IPS-NIHi7 (cell line): ENCODE data around the gene BSDC1.
"Not testable (repeated sequence)": the region's sequence is repeated elsewhere in the genome, so short reads cannot be mapped to it uniquely, and the experiment has no call there.

ENCODE experiments used
- DNase-seq: peaks from one replicate; pipeline ENCODE4 v3.0.0; 2012; ENCODE audit warnings: mixed read lengths; ENCODE audit errors: extremely low spot score

Gene BSDC1, protein sequence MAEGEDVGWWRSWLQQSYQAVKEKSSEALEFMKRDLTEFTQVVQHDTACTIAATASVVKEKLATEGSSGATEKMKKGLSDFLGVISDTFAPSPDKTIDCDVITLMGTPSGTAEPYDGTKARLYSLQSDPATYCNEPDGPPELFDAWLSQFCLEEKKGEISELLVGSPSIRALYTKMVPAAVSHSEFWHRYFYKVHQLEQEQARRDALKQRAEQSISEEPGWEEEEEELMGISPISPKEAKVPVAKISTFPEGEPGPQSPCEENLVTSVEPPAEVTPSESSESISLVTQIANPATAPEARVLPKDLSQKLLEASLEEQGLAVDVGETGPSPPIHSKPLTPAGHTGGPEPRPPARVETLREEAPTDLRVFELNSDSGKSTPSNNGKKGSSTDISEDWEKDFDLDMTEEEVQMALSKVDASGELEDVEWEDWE

DNA sequence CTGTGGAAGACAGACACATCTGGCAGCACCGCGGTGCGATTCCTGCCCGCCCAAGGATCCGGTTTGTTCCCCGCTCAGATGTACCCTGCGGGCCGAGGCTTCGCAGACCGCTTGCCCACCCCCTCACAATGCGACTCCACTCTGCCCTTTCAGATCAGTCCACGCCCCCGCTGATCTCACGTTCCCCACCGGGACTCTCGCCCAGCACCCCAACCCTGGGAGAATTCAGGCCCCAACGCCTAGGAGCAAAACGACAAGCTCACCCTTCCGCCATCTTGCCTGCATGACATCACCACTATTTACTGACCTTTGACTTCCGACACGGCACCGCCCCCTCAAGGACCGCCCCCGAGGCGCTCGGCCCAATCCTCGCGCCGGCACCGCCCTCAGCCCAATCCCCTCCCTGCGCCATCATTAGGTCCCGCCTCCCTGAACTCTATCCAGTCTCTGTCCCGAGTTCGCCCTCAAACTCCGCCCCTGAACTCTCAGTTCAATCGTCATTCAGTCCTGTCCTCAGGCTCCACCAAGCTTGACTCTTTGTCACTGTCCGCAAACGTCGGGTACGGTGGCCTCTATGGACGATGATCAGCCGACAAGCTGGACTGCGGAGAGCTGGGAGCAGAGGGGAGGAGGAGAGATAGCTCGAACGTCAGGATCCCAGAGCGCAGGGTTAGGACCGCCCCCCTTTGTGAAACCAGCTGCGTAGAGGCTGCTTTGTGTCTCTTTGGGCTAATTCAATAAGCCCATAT, at the start of gene BSDC1:
Gene BSDC1, minus strand, starts transcription at position 301 of the 749 bp plus-strand sequence. Its CDS starts 27 bp downstream, at position 274.
- peak; percentile 99 for DNase-seq

DNA sequence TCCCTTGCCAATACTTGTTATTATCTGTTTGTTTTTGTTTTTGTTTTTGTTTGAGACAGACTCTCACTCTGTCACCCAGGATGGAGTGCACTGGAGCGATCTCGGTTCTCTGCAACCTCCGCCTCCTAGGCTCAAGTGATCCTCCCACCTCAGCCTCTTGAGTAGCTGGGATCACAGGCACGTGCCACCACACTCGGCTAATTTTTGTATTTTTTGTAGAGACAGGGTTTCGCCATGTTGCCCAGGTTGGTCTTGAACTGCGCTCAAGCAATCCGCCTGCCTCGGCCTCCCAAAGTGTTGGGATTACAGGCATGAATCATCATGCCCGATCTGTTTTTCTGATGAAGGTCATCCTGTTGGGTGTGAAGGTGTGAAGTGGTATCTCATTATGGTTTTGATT, 47.2 kb upstream of the BSDC1 start:
- DNase-seq = not testable (repeated sequence)

DNA sequence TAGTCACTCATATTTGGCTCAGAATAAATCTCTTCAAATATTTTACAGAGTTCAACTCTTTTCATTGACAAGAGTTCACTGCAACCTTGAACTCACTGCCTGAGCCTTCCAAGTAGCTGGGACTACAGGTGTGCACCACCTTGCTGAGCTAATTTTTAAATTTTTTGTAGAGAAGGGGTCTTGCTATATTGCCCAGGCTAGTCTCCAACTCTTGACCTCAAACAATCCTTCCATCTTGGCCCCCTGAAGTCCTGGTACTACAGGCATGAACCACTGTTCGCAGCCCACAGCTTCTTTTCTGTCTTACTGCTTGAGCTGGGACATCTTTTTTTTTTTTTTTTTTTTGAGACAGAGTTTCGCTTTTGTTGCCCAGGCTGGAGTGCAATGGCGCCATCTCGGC, 44.5 kb upstream of the BSDC1 start:
- not testable (repeated sequence) for DNase-seq

DNA sequence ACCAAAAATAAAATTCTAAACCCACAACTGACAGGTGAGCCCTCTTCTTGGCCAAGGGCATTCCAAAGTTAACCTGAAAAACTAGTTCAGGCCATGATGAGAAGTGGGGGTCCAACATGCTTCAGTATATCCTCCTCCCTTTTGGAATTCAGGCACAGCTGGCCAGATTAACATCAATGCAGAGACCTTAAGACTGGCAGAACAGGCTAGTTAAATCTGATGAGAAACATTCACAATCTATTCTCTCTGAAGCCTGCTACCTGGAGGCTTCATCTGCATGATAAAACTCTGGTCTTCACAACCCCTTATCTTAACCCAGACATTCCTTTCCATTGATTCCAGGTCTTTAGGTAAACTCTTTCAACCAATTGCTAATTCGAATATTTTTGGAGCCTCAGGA, 43.9 kb upstream of the BSDC1 start:
- no peak for DNase-seq

DNA sequence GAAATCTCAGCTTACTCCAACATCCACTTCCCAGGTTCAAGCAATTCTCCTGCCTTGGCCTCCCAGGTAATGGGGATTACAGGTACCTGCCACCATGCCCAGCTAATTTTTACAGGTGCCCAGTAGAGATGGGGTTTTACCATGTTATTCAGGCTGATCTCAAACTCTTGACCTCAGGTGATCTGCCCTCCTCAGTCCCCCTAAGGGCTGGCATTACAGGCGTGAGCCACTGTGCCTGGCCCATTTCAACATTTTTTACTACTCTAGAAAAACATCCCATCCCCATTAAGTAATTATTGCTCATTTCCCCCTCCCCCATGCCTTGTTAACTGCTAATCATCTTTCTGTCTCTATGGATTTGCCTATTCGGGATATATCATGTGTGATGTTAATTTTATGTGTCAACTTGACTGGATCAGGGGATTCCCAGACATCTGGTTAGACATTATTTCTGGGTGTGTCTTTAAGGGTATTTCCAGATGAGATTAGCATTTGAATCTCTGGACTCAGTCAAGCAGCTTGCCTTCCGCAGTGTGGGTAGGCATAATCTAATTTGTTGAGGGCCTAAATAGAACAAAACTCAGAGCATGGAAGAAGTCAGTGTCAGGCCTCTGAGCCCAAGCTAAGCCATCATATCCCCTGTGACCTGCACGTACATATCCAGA, 37.6 kb upstream of the BSDC1 start:
- no peak for DNase-seq

DNA sequence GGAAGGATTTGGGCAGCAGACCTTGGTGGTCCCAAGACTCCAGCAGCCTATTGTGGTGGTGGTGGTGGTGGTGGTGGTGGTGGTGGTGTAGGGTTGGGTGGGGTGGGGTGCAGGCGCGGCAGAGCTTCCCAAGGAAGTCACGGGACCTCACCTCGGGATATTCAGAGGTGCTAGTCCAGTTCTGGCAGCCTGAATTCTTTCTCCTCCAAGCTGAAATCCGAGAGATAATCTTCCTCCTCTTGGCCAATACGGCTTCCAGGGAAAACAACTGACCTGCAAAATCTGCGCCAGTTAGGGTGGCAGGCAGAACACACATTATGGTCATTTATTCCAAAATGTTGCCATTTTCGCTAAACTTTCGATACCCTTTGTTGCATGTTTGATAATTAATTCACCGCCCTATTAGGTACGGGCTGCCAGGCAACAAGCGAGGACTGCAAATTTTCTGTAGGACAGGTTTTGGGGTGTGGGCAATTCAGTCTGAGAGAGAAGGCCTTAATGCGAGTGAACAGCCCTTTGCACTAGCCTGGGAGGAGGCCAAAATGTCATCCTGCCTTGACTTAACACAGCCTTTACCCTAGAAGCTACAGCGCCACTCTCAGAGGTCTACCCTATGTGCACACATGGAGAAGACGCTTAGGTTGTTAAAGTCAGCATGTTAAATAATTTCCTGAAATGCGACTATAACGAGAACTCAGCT, 33.2 kb upstream of the BSDC1 start:
- DNase-seq = no peak

DNA sequence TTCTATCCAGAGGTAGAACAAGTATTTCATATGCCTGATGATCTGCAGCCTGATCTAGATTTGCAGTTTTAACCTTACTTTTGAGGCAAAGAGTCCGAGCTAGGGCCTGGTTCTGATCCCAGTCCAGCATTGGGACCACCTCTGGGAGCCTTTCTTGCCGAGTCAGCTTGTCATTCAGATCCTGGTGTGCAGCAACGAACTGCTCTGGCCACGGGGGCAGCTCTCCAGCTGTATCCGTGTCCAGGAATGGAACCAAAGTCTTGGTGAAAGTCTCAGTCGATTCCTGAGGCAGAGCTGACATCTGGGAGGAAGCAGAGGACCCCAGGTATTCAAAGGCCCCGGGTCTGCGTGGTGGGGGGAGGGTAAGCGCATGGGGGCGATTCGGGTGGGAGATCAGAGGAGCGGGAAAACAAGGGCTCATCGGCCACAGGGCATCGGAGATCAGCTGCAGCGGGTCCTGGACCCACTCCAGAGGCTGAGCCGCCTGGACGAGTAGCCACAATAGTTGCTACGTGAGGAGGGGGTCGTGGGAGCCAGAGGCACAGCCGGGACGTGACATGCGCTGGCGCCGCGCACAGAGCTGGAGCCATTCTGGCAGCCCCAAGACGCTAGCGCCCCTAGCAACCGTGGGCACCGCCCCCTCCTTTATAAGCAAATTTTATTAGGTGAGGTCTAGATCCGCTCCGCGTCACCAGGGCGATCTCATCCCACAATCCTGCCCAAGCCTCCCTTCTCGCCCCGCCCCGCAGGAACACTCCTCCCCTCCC, 32.4 kb upstream of the BSDC1 start:
- no peak for DNase-seq

DNA sequence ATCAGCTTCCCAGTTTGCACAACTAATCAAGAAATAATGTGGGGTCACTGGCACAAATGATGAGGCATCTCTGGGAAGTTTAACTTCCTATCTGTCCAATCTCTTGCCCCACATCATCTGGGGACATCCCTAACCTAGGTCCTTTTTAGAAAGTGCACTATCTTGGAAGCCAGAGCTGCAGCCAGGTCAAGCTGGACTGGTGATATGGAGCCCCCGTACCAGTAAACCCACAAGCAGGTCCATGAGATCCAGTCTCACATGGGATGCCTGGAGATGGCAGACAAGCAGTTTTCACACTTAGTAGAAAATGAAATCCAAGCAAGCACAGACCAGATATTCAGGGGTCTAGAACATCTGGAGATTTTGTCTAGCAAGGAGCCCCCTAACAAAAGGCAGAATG, 27.5 kb upstream of the BSDC1 start:
- no peak for DNase-seq

DNA sequence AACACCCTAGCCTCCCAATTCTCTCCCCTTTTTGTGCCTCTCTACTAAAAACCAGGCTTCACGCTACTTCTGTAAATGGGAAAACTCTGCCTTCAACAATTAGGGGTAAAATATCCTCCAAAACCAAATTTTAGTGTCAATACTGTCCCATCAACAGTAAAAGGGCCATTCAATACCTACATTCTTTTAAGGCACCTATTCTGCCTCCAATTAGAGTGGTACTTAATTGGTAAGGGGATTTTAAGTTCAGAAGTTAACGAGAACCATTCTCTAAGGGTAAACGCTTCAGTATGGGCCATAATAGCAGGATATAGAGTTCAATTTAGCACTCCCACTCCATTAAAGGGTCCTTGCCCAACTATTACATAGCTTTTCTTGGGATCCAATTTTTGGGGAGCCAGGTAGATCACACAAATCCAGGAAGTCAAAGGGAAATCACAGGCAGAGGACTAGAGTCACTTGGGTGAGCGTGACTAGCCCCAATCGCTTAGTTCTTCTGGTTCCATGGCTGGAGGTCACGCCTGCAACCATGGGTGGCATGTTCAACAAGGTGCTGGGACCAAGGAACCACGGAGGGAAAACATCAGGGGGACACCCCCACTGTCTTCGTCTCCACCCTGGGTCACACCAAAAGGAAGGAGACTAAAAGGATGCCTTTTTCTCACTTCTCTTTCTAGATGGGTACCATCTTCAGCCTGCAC, 20.1 kb upstream of the BSDC1 start:
- DNase-seq = no peak

DNA sequence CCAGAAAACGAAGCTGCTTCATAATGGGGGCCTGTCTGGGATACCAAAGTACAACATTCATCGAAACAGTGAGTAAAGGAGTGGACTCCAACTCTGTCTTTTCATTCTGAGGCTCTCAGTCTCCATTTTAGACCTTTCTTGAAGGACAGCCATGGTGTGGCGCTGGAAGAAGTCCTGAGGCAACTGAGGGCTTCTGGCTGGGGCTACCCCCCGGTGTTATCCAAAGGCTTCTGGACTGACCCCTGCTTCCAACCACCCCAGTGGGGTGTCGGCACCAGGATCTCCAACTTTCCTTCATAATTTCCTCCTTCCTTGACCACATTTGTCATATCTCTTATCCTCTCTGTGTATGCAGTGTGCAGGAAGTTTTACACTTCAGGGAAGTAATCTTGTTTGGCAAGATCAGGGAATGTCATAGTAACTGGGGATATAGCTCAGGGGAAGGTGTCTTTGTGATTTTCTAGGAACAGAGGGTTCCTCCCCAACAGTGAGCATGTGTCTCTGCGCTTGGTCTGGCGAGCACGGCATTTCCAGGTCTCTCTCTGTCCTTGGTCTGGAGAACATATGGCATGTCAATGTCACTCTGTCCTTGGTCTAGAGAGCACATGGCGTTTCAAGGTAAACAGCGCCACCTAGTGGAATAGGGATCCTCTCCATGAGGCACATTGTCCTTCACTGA, 19.4 kb upstream of the BSDC1 start:
- peak; percentile 60 for DNase-seq

DNA sequence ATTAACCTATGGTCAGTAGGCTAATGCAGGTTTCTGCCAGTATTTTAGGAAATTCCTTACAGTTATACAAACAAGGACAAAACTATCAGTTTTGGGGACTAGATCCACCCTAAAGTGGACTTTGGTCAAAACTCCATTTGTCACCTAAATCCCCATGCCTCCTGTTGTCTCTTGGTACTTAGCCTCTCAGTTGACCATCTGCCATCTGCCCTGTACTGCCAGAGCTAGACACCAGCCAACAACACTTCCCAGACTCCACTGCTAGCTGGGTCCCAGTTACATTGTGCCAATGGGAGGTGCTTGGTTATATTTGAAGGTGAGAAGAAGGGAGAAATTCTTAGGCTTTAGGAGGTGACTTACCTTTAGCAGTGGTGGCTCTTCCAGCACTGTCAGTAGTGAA, 17.0 kb upstream of the BSDC1 start:
- DNase-seq = no peak

DNA sequence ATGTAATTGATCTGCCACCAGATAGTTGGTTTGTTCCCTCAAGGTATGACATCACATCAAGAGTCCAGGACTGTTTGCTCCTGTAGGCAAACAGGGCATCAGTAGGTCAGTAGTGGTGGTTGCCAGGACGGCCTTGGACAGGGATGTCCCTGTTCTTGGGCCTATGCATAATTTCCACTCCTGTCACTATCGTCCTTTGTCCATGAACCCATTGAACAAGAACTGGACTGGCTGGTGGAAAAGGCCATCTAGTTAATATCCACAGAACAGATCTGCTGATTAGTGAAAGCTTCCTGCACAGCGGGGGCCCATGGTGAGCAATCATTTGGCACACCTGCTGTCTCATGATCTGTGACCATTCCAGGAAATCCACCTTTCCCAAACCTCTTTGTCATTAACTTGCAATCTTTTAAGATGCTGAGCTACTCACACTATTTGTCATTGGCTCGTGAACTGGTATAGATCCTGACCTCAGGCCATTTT, 12.4 kb upstream of the BSDC1 start:
- no peak for DNase-seq

DNA sequence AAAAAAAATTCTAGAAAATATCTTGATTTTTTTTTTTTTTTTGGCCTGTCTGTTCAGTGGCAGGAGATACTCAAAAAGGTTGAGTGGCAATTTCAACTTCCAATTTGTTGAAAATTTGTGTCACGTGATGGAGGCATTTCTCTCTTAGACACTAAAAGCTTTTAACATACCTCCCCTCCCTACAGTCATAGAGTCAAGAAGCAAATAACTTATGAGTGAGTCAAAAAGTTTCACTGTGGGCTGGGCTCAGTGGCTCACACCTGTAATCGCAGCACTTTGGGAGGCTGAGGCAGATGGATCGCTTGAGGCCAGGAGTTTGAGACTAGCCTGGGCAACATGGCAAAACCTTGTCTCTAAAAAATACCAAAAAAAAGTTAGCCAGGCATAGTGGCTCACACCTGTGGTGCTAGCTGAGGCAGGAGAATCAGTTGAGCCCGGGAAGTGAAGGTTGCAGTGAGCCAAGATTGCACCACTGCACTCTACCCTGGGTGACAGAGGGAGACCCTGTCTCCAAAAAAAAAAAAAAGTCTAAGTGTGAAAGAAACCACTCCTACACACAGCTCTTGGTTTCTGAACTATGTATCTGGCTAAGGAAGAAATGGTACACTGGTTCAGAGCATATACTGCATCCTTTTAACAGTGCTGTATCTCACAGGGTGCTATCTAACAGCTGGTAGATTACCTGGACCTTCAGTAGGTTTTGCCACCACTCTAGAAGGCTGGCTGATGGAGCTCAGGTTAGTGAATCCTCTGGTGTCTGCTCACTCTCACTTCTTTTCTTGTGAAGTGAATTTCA, 11.6 kb upstream of the BSDC1 start:
- no peak for DNase-seq

DNA sequence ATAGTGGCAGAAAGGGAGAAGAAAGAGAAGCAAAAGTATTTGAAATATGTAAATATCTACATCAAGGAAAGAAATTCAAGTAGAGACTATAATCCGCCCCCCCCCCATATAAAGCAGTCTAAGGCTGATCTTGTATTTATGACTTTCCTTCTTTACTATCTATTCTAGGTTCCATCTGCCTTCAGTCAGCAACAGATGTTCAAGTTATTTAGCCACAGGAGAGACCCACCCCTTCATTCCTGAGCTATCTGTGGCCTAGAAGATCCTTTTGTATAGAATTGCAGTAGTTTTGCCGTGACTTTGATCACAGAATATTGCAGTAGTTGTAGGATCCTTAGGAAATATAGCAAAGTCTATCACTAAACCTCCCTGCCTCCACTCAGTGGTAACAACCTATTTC, 10.7 kb upstream of the BSDC1 start:
- no peak for DNase-seq

DNA sequence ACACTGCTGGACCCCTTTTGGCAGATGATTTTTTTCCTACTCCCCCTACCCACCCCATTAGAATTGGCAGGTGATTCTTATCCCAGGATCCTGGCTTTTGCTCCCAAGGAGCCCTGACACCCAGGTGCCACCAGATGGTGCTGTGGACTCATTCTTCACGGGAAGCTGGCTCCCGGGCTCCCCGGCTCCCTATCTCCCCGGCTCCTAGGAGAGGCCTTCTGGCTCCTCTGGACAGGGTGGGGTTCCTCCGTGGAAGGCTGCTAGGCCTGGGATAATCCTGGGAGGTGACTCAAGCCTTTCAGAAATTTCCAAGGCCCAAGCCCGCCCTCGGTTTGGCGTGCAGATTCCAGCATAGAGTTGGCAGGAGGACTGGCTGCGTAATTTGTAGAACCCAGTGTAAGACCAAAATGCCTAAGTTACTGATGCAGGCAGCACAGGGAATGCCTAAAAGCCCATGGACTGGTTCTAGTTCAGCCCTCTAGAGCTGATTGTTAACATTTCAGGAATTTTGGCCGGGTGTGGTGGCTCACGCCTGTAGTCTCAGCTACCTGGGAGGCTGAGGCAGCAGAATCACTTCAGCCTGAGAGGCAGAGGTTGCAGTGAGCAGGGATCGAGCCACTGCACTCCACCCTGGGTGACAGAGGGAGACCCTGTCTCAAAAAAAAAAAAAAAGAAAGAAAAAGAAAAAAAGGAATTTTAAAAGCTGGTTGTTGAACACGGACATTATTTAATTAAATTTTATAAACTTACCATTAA, 6.8 kb upstream of the BSDC1 start:
- DNase-seq = peak; percentile 94

DNA sequence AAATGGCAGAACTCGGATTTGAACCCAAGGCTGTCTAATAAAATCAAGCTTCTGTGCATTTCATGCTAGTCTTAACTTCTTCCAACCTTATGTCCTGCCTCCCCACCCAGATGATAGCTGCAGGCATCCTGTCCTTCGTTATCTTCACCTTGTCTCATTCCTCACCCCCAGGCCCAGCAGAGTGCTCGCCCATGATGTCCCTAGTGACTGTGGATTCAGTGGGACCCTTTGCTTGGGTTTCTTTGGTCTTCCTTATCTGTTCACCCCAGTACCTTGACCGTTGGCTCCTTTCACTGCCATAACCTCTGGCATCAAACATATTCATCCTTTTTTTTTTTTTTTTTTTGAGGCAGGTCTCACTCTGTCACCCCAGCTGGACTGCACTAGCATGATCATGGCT, 5.6 kb upstream of the BSDC1 start:
- DNase-seq = no peak

DNA sequence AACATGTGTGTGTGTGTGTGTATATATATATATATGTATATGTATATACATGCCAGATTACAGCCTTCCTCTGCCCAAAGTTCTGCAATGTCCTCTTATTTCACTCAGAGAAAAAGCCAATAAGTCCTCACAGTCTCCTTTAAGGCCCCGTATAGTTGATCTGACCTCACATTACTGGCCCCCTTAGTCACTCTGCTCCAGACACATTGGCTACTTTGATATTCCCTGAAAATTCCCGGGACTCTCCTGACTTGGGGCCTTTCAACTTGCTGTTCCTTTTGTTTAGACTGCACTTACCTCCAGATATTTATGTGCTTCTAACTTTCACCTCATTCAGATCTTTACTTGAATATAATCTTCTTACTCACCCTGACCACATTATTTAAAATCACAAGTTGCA, 4.2 kb upstream of the BSDC1 start:
- no peak for DNase-seq

DNA sequence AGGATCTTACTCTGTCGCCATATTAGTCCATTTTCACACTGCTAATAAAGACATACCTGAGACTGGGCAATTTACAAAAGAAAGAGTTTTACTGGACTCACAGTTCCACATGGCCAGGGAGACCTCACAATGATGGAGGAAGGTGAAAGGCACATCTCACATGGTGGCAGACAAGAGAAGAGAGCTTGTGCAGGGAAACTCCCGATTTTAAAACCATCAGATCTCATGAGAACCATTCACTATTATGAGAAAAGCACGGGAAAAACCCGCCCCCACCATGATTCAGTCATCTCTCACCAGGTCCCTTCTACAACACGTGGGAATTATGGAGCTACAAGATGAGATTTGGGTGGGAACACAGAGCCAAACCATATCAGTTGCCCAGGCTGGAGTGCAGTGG, 2.3 kb upstream of the BSDC1 start:
- DNase-seq = not testable (repeated sequence)
